HT-29 (cell line): ENCODE measurements around the gene OR1F1. TPM values are rescaled to one million over a fixed set of nuclear protein-coding genes. Genes with fewer than 3 reads are reported as not detected.
A peak's percentile ranks its signal among the peaks of the same experiment; 100 is the strongest.
"Not testable (repeated sequence)": the region's sequence is repeated elsewhere in the genome, so short reads cannot be mapped to it uniquely, and the experiment has no call there.

Experiments
- DNase-seq: peaks from one replicate; pipeline ENCODE4 v3.0.0-alpha.2; 2015; ENCODE audit warnings: low spot score
- total RNA-seq: library from RNA; depleted of rRNA; stranded (reverse); fragments of >200 nt; shearing (Covaris generic); gene quantifications from 2 replicates; pipeline ENCODE4 v1.2.3, GENCODE V29; 2014

The OR1F1 gene
- total RNA-seq, 1 experiment from 2014 or later = not detected

- peak; percentile 100 for DNase-seq
Observed at GRCh38 chr16:3150346-3151218, 37.4 kb upstream of the OR1F1 start.

DNA sequence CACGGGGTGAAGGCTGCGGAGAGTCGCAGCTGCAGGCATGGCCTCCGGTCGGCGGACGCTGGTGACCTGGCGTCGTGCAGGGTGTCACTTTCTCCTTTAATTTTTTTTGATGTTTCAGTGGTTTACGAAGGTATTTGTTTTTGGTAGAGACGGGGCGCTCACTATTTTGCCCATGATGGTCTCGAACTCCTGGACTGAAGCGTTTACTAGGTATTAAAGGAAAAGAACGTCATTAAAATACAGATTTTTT, 36.1 kb upstream of the OR1F1 start:
- no peak for DNase-seq

GRCh38 chr16:3152277-3152990, 35.6 kb upstream of the OR1F1 start:
- peak; percentile 97 for DNase-seq

- DNase-seq = no peak
Observed at GRCh38 chr16:3152991-3153368, 35.0 kb upstream of the OR1F1 start.

DNA sequence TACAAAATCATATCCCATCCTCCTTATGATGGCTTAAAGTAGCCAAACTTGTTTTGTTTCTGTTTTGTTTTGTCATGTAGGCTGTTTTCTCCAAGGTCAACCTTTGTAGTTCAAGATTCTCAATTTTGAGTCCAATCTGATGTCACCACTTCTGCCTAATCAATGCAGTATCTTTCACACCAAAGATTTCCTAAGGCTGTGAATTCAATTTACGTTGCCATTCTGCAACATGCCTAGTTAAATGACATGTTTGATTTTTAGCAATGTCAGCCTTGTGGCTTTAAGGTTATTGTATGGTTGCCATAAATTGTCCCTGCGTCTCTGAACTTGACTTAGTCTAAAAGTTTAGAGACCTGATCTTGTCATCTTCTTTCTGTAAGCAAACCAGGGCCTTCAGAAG, 32.8 kb upstream of the OR1F1 start:
- DNase-seq = no peak

GRCh38 chr16:3155972-3156371, 32.0 kb upstream of the OR1F1 start:
- no peak for DNase-seq

- DNase-seq = peak; percentile 97
Observed at GRCh38 chr16:3157229-3158025, 30.6 kb upstream of the OR1F1 start.

DNA sequence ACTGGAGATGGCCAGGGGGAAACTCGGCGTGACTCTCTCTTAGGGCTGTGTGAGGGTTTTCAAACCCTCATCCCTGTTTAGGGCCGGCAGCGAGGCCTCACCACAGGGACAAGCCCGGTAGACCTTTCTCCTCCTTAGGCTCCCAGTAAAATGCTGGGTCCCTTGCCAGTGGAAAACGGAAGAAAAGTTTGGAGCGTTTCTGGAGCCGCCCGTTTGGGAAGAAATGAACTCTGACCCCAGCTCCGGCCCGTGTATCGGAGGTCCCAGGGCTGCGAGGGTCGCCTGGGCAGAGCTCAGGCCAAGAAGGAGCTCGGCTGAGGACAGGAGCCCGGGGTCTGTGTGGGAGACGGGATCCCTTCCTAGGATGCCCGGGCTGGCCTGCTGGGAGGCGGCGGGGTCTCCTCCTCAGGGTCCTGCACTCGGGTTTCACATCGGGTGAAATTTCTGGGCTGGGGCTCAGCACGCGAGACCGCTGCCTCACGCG, 29.9 kb upstream of the OR1F1 start:
- DNase-seq = peak; percentile 54

DNA sequence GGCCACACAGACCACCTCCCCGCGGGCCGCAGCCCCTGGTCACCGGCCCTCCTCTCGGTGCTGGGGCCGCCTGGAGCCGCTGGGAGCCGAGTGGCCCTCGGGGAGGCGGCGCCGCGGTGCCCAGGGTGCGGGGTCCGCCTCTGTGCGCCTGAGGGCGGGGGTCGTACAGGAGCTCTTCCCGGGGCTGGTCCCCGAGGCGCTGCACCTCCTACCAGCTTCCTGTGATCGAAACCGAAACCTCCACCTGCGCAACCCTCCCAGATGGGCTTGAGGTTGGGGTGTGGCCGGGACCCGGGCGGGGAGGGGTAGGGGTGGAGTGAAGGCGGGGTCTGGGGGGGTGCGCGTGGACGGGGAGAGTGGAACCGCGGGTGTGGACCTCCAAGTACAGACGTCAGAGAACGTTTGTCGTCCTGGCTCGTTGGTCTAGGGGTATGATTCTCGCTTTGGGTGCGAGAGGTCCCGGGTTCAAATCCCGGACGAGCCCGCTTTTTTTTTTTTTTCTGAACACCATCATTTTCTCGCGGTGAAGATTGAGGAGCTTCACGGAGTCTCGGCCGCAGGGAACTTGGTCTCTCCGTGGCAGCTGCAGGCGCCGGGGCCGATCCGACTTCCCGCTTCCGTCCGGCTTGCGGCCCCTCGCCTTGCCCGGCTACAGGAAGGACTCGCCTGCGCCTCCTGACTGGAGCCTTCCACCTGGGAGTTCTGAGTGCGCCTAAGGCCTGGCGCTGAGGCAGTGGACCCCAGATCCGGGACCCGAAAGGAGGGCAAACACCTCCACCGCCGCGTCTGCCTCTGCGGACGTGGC, 29.3 kb upstream of the OR1F1 start:
- DNase-seq = peak; percentile 89

DNA sequence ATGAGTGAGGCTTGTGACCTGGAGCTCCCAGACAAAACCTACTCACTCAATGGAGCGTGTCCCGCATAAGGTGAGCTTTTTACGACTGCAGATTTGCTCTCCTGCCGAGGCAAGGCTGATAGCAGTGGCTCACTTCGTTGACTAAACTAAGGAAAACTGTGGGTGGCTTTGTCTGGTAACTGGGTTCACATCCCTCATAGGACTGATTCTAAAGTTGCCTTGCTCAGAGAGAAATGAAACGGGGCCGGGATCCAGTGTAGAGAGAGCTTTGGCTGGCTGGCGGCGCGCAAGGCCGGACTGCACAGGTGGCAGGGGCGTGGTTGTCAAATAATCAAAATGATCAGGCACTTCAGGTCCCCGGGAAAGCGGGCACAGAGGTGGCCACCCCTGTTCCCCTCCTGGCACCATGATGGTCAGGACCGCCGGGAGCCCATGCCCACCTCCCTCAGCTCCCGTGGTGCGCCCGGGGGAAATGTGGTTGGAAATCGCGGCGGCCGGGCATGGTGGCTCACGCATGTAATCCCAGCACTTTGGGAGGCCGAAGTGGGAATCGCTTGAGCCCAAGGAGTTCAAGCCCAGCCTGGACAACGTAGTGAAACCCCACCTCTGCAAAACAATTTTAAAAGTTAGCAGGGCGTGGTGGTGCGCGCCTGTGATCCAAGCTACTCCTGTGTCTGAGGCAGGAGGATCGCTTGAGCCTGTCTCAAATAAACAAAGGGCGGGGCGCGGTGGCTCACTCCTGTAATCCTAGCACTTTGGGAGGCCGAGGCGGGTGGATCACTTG, 26.6 kb upstream of the OR1F1 start:
- peak; percentile 67 for DNase-seq

GRCh38 chr16:3164121-3164991, 23.6 kb upstream of the OR1F1 start:
- no peak for DNase-seq

GRCh38 chr16:3165111-3165822, 22.7 kb upstream of the OR1F1 start:
- DNase-seq = no peak

- no peak for DNase-seq
Observed at GRCh38 chr16:3166505-3166886, 21.5 kb upstream of the OR1F1 start.

DNA sequence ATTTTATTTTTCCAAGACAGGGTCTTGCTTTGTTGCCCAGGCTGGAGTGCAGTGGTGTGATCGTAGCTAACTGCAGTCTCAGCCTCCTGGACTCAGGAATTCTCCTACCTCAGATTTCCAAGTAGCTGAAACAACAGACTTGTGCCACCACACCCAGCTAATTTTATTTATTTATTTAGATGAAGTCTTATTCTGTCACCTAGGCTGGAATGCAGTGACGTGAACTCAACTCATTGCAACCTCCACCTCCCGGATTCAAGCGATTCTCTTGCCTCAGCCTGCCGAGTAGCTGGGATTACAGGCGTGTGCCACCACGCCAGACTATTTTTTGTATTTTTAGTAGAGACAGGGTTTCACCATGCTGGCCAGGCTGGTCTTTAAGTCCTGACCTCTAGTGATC, 19.3 kb upstream of the OR1F1 start:
- not testable (repeated sequence) for DNase-seq

DNA sequence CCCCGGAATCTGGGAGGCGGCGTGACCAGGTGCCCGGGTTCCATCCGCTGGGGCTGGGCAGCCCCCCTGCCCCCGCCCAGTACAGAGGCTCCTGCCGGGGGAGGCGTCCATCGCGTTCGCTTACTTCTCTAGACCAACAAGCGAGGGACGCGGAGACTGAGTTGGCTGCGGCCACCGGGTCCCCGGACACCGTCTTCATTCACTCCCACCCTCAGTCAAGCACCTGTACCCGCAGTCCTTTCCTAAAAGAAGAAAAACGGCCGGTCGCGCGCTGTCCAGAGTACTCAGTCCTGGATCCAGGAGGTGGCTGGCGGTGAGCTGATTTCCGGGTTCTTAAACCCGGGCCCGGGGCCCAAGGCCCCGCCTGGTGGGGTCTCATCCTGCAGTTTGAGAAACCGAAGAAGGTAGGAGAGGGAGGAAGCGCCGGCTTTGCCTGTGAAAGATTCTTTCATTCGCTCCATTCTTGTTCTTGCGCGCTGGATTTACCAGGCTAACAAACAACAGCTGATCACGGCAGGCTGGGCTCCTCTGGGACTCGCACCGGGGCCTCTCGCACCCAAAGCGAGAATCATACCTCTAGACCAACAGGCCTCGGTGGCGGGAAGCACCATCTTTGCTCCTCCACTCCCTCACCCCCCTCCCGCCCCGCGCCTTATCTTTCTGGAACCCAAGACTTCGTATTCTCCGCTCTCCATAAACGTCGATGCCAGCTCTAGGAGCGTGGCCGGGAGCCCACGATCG, 17.4 kb upstream of the OR1F1 start:
- DNase-seq = no peak

GRCh38 chr16:3171181-3171854, 16.7 kb upstream of the OR1F1 start:
- no peak for DNase-seq

DNA sequence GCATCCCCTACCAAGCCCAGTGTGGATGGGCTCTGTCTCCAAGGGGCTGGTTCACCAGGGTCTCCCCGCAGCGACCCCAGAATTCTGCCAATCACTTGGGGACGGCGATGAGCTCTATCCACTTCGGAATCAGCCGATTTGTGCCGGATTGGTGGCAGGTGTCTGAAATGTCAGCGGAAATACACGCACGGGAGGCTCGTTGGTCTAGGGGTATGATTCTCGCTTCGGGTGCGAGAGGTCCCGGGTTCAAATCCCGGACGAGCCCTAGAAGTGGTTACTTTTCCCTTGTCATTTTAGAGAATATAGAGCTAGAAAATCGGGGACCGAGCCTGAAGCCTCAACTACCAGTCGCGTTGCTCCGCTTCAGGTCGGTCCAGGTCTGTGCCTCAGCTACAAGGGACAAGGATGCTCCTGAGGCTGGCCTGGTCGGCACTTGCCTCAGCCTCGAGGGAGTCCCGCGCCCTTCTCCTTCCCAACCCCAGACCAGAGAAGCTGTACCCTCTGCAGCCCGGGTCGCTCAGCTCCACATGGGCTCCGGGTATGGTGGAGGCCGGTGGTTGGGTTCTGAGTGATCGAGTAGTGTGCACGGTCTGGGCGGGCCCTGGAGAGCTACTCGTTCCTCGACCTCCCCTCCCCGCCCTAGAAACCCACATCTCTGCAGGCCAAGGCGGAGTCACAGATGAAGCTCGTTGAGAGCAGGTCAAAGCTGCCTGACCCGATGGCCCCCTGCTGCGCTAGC, 16.0 kb upstream of the OR1F1 start:
- no peak for DNase-seq
